Activated B cell treated with CpG ODN at 0.5 μM for 24 hours (primary cell): ENCODE data around the gene PLEKHA6. TPM values are rescaled to one million over a fixed set of nuclear protein-coding genes. Genes with fewer than 3 reads are reported as not detected.

ENCODE experiments used
- ATAC-seq: fragments of 200-7000 bp; cut with Tn5 transposase; one replicate; pipeline ENCODE4 v1.10.0; 2021; ENCODE audit warnings: low read depth, mild to moderate bottlenecking, moderate library complexity
- CTCF ChIA-PET: fragments of 350-600 bp; sonication (Branson Sonifier 250); formaldehyde crosslinking; loops from one replicate; lab custom pipeline; 2021; ENCODE audit warnings: antibody characterized with exemption; lab: Charles Lee
- POLR2A ChIA-PET: fragments of 350-600 bp; sonication (Branson Sonifier 250); formaldehyde crosslinking; loops from one replicate; lab custom pipeline; 2021; ENCODE audit warnings: antibody characterized with exemption; lab: Charles Lee
- DNase-seq: peaks from one replicate; pipeline ENCODE4 v3.0.0; 2022
- H3K27ac Mint-ChIP-seq: one replicate; pipeline ENCODE4 v1.8.0; 2020; ENCODE audit warnings: mixed read lengths
- H3K27me3 Mint-ChIP-seq: one replicate; pipeline ENCODE4 v1.8.0; 2021; ENCODE audit warnings: mixed read lengths
- H3K36me3 Mint-ChIP-seq: one replicate; pipeline ENCODE4 v1.8.0; 2021; ENCODE audit warnings: low read depth, mixed read lengths
- H3K4me1 Mint-ChIP-seq: one replicate; pipeline ENCODE4 v1.8.0; 2021; ENCODE audit warnings: mixed read lengths
- H3K4me3 Mint-ChIP-seq: one replicate; pipeline ENCODE4 v1.8.0; 2020; ENCODE audit warnings: mild to moderate bottlenecking, mixed read lengths
- H3K9me3 Mint-ChIP-seq: one replicate; pipeline ENCODE4 v1.8.0; 2020; ENCODE audit warnings: mixed read lengths
- CTCF ChIP-seq: fragments of 200-600 bp; IDR thresholded peaks from one replicate; pipeline ENCODE4 v1.8.0; 2022; ENCODE audit warnings: antibody characterized with exemption, mild to moderate bottlenecking
- intact Hi-C: fragments of 100-400 bp; cut with micrococcal nuclease; formaldehyde crosslinking; loops from one replicate; pipeline ENCODE4 v1.15.1; 2024
- total RNA-seq: library from RNA; stranded (reverse); gene quantifications from 2 replicates; pipeline ENCODE4 v1.2.3, GENCODE V29; 2022

PLEKHA6 gene
- total RNA-seq, 1 donor from 2014 or later: 0.62 TPM

DNA sequence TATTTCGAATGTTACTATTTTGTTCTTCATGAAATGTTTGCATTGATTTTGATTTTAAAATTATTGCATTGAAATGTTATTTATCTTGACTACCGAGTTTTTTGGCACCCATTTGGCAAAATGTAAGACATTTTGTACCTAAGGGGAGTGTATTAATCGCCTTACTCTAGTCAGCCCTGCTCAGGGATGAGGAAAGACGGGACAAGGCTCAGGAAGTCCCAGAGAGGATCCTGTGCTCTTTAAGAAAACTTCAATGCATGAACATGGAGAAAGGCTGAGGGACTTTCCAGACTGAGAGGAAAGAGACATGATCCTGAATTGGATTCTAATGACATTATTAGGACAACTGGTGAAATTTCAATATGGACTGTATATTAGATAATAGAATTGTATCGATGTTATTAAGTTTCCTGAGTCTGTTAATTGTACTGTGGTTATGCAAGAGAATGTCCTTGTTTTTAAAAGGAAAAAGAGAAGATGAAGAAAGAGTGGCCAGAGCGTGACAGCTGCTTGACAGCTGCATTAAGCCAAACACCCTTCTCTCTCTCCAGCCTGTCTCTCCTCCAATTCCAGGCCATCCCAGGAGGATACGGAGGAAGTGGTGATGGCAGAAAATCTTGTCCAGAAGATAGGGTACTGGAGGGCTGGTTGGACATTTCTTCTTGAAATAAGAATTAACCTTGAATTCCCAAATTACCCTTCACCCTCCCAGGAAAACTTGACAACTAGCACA is 66.0 kb downstream of the PLEKHA6 start:
- POLR2A ChIA-PET: no interaction called here
- H3K27me3 Mint-ChIP-seq: peaks cover 26% of the 10 kb centered on the region
- intact Hi-C loops: no loop called here
- H3K4me3 Mint-ChIP-seq: no peak overlapping the region
- H3K36me3 Mint-ChIP-seq: no peaks in the 10 kb centered on the region
- CTCF ChIA-PET: no interaction called here
- no peaks in the 10 kb centered on the region for H3K4me1 Mint-ChIP-seq
- ATAC-seq (no peak), DNase-seq (no peak)
- no peak overlapping the region for H3K27ac Mint-ChIP-seq
- no peak for TF ChIP-seq CTCF
- no peaks in the 10 kb centered on the region for H3K9me3 Mint-ChIP-seq

GRCh38 chr1:204292740-204293139 is 67.0 kb downstream of the PLEKHA6 start:
- Mint-ChIP-seq H3K36me3 (no peaks in the 10 kb centered on the region), H3K27ac (no peak overlapping the region), H3K27me3 (peaks cover 30% of the 10 kb centered on the region), H3K9me3 (no peaks in the 10 kb centered on the region), H3K4me3 (no peak overlapping the region), H3K4me1 (no peaks in the 10 kb centered on the region)
- intact Hi-C loops: no loop called here
- ChIA-PET CTCF (no interaction called here), POLR2A (no interaction called here)
- ATAC-seq (no peak), DNase-seq (no peak)
- no peak for TF ChIP-seq CTCF

DNA sequence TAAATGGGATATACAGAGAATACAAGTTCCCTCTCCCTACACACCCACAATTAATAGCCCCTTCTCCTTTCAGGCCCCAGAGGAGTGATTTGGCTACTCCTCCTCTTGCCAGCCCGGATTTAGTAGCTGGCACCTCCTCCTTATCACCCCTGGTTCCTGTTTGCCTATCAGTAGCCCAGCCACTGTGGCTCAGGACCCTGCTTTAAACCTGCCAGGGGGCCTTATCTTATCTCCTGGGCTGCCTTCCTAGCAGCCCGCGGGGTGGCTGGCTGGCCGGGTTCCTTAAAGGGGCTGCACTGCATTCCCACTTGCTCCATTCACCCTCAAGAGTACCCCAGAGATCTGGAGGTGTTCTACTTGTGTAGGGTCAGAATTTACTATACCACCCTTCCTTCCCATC is 70.4 kb downstream of the PLEKHA6 start:
- intact Hi-C loops: loop anchor here (5.0 kb wide), 1 partner anchor 218 kb away; no protein-coding TSS in a partner anchor
- Mint-ChIP-seq H3K9me3 (no peaks in the 10 kb centered on the region), H3K27ac (no peak overlapping the region), H3K4me3 (no peak overlapping the region), H3K4me1 (peaks cover 19% of the 10 kb centered on the region), H3K27me3 (peaks cover 15% of the 10 kb centered on the region), H3K36me3 (no peaks in the 10 kb centered on the region)
- DNase-seq: no peak
- ChIA-PET POLR2A (no interaction called here), CTCF (no interaction called here)
- no peak for ATAC-seq
- no peak for TF ChIP-seq CTCF

- ChIA-PET CTCF (no interaction called here), POLR2A (no interaction called here)
- Mint-ChIP-seq H3K9me3 (no peaks in the 10 kb centered on the region), H3K4me1 (peaks cover 19% of the 10 kb centered on the region), H3K36me3 (no peaks in the 10 kb centered on the region), H3K27me3 (peaks cover 8% of the 10 kb centered on the region), H3K4me3 (no peak overlapping the region), H3K27ac (peak overlapping the region; percentile 6)
- no peak for ATAC-seq
- no peak for DNase-seq
- no peak for TF ChIP-seq CTCF
- intact Hi-C loops: loop anchor here (5.0 kb wide), 1 partner anchor 219 kb away; no protein-coding TSS in a partner anchor
Measured at GRCh38 chr1:204288021-204288588, 71.6 kb downstream of the PLEKHA6 start.

DNA sequence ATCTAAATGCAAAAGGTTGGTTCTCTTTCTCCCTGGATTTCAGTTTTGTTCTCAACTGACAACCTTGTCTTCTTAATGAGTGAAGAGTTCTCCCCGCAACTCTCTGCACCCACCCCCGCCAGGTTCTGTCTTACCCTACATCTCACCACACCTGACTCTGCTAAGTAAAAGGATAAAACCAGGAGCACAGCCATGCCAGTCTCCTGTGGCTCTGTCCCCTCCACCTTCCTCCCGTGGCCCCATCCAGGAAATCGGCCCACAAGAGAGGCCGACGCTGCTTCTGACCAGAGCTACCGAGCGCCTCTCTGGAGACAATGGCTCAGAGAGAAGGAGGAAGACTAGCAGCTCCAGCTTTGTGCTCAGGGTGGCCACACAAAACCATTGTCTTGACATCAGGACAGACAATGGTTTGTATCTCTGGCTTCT is 72.2 kb downstream of the PLEKHA6 start:
- CTCF ChIA-PET: interaction anchor here (1.1 kb wide), 1 partner anchor 26 kb away, joined by 3 read pairs; no protein-coding TSS in a partner anchor
- ATAC-seq (no peak), DNase-seq (no peak)
- intact Hi-C loops: loop anchor here (5.0 kb wide), 1 partner anchor 220 kb away; no protein-coding TSS in a partner anchor
- H3K4me3 Mint-ChIP-seq: no peak overlapping the region
- peaks cover 10% of the 10 kb centered on the region for H3K27me3 Mint-ChIP-seq
- POLR2A ChIA-PET: no interaction called here
- peaks cover 19% of the 10 kb centered on the region for H3K4me1 Mint-ChIP-seq
- H3K36me3 Mint-ChIP-seq: no peaks in the 10 kb centered on the region
- TF ChIP-seq CTCF: no peak
- no peaks in the 10 kb centered on the region for H3K9me3 Mint-ChIP-seq
- H3K27ac Mint-ChIP-seq: peak overlapping the region; percentile 47
